B cell (primary cell): ENCODE data around the gene GAST. TPM values are rescaled to one million over a fixed set of nuclear protein-coding genes. Genes with fewer than 3 reads are reported as not detected.

Source experiments
- ATAC-seq: fragments of 200-7000 bp; cut with Tn5 transposase; one replicate; pipeline ENCODE4 v1.10.0; 2021; ENCODE audit warnings: low read depth, mild to moderate bottlenecking, moderate number of reproducible peaks, moderate library complexity
- CTCF ChIA-PET: fragments of 350-600 bp; sonication (Branson Sonifier 250); formaldehyde crosslinking; loops from one replicate; lab custom pipeline; 2021; ENCODE audit warnings: antibody characterized with exemption, inconsistent platforms; lab: Charles Lee
- POLR2A ChIA-PET: fragments of 350-600 bp; sonication (Branson Sonifier 250); formaldehyde crosslinking; loops from one replicate; lab custom pipeline; 2021; ENCODE audit warnings: antibody characterized with exemption; lab: Charles Lee
- DNase-seq: peaks from one replicate; pipeline ENCODE4 v3.0.0; 2013
- H2AFZ ChIP-seq: 2 replicates; pipeline ENCODE4 v1.6.1; 2012; ENCODE audit warnings: mild to moderate bottlenecking, low read depth, low read length; ENCODE audit not compliant: insufficient read depth, poor library complexity, severe bottlenecking
- H3K27ac ChIP-seq, 2 donors: 1 replicate in 1 of 2; 2 replicates in 1 of 2; pipeline ENCODE4 v1.5.1; 2012 to 2013; ENCODE audit warnings: low read length in 2 of 2, mild to moderate bottlenecking in 2 of 2, moderate library complexity in 1 of 2
- H3K27me3 ChIP-seq, 4 experiments: fragments of 200-600 bp in 1 of 4; sonication (generic) in 1 of 4; replicated peaks in 1 of 4; 1 replicate in 2 of 4; 2 replicates in 2 of 4; pipeline versions ENCODE4 v1.6.1 to v1.7.0; 2013 to 2016; ENCODE audit warnings: low read length in 3 of 4, mild to moderate bottlenecking in 2 of 4, mixed read lengths in 1 of 4, moderate library complexity in 1 of 4; ENCODE audit not compliant: insufficient read depth in 4 of 4, control insufficient read depth in 3 of 4; ENCODE audit errors: control extremely low read depth in 1 of 4
- H3K36me3 ChIP-seq, 2 experiments: replicated peaks in 1 of 2; 1 replicate in 1 of 2; 2 replicates in 1 of 2; pipeline versions ENCODE4 v1.6.1 to v1.7.1; 2013; ENCODE audit warnings: low read length in 1 of 2; ENCODE audit not compliant: insufficient read depth in 2 of 2, control insufficient read depth in 1 of 2; ENCODE audit errors: control extremely low read depth in 1 of 2, extremely low read depth in 1 of 2
- H3K4me1 ChIP-seq, 2 donors: fragments of 200-600 bp in 1 of 2; sonication (generic) in 1 of 2; 1 replicate in 1 of 2; 2 replicates in 1 of 2; pipeline versions ENCODE4 v1.5.1 to v1.6.1; 2013 to 2017; ENCODE audit warnings: low read length in 2 of 2; ENCODE audit not compliant: control insufficient read depth in 2 of 2, insufficient read depth in 2 of 2
- H3K4me2 ChIP-seq: replicated peaks from 2 replicates; pipeline ENCODE3; 2012; ENCODE audit warnings: mild to moderate bottlenecking, low read depth, low read length; ENCODE audit not compliant: poor library complexity, severe bottlenecking
- H3K4me3 ChIP-seq, 5 experiments: fragments of 200-600 bp in 1 of 5; sonication (generic) in 1 of 5; 1 replicate in 3 of 5; 2 replicates in 2 of 5; pipeline versions ENCODE4 v1.5.1 to v1.7.0; 2011 to 2016; ENCODE audit warnings: low read length in 4 of 5, mild to moderate bottlenecking in 4 of 5, low read depth in 2 of 5, control low read depth in 1 of 5, moderate library complexity in 1 of 5; ENCODE audit not compliant: insufficient read depth in 1 of 5; ENCODE audit errors: control extremely low read depth in 1 of 5, extremely low read depth in 1 of 5
- H3K79me2 ChIP-seq: fragments of 200-600 bp; sonication (generic); one replicate; pipeline ENCODE4 v1.6.0; 2016; ENCODE audit warnings: low read length; ENCODE audit not compliant: control insufficient read depth, insufficient read depth
- H3K9ac ChIP-seq: fragments of 200-600 bp; sonication (generic); 2 replicates; pipeline ENCODE4 v1.6.1; 2017; ENCODE audit warnings: mild to moderate bottlenecking, low read length, moderate library complexity
- H3K9me3 ChIP-seq, 3 donors: one replicate each; pipeline versions ENCODE4 v1.6.1 to v1.7.1; 2013; ENCODE audit warnings: low read length in 2 of 3; ENCODE audit not compliant: control insufficient read depth in 2 of 3, insufficient read depth in 1 of 3; ENCODE audit errors: control extremely low read depth in 1 of 3
- H4K20me1 ChIP-seq: 2 replicates; pipeline ENCODE4 v1.6.0; 2012; ENCODE audit warnings: mild to moderate bottlenecking, low read length; ENCODE audit not compliant: insufficient read depth, control insufficient read depth, poor library complexity, severe bottlenecking
- H3K27ac Mint-ChIP-seq: one replicate; pipeline ENCODE4 v1.8.0; 2021; ENCODE audit warnings: mixed read lengths
- H3K27me3 Mint-ChIP-seq: one replicate; pipeline ENCODE4 v1.8.0; 2021; ENCODE audit warnings: mixed read lengths
- H3K4me1 Mint-ChIP-seq: one replicate; pipeline ENCODE4 v1.8.0; 2021; ENCODE audit warnings: mixed read lengths
- H3K4me3 Mint-ChIP-seq: one replicate; pipeline ENCODE4 v1.8.0; 2021; ENCODE audit warnings: mixed read lengths
- H3K9me3 Mint-ChIP-seq: one replicate; pipeline ENCODE4 v1.8.0; 2022; ENCODE audit warnings: mixed read lengths; ENCODE audit not compliant: insufficient read depth
- CTCF ChIP-seq: fragments of 200-600 bp; IDR thresholded peaks from one replicate; pipeline ENCODE4 v1.8.0; 2022; ENCODE audit warnings: antibody characterized with exemption, mild to moderate bottlenecking
- EZH2 ChIP-seq: IDR thresholded peaks from 2 replicates; pipeline ENCODE4 v1.6.1; 2012; ENCODE audit warnings: borderline replicate concordance, low read depth, mild to moderate bottlenecking, moderate library complexity, low read length; ENCODE audit not compliant: insufficient read depth, poor library complexity, severe bottlenecking
- WGBS: methylation state at CpG from one replicate; pipeline ENCODE4 v1.1.5; 2013; ENCODE audit warnings: missing lambda C conversion rate; ENCODE audit not compliant: insufficient coverage; 5-methylcytosine and 5-hydroxymethylcytosine counted together
- intact Hi-C: fragments of 100-400 bp; cut with micrococcal nuclease; formaldehyde crosslinking; loops from one replicate; pipeline ENCODE4 v1.10.0; 2022
- polyA plus RNA-seq: library from polyadenylated mRNA; depleted of rRNA; stranded (reverse); fragments of >200 nt; gene quantifications from 2 replicates; pipeline ENCODE4 v1.2.3, GENCODE V29; 2012
- total RNA-seq, 2 donors: library from RNA; stranded (reverse); fragments of 120-200 nt in 1 of 2; gene quantifications; 1 replicate in 1 of 2; 2 replicates in 1 of 2; pipeline versions ENCODE4 v1.2.3 to v1.2.4, GENCODE V29; 2013 to 2022

GAST gene
- total and polyA plus RNA-seq, 2 donors (not counting 1 experiment from before 2014, with no cell fraction given) = not detected

GRCh38 chr17:41754066-41754465, 41.9 kb downstream of the GAST start:
- no peaks in the 10 kb centered on the region for H3K27me3 Mint-ChIP-seq
- peaks cover 0 to 40% of the 10 kb centered on the region in 2 experiments for H3K36me3 ChIP-seq
- CTCF ChIA-PET = no interaction called here

GRCh38 chr17:41758601-41759000, 46.5 kb downstream of the GAST start:
- Histone ChIP-seq H3K36me3 (peaks cover 0 to 69% of the 10 kb centered on the region in 2 experiments), H3K27me3 (no peaks in the 10 kb centered on the region), H2AFZ (no peak overlapping the region), H3K4me2 (no peak overlapping the region), H3K79me2 (no peaks in the 10 kb centered on the region), H4K20me1 (no peaks in the 10 kb centered on the region), H3K4me1 (peaks cover 4 to 16% of the 10 kb centered on the region in 2 donors), H3K9ac (no peak overlapping the region), H3K9me3 (no peaks in the 10 kb centered on the region), H3K4me3 (no peak overlapping the region), H3K27ac (no peak overlapping the region)
- no peak for ATAC-seq
- H3K9me3 Mint-ChIP-seq = no peaks in the 10 kb centered on the region
- H3K4me3 Mint-ChIP-seq = no peak overlapping the region
- ChIA-PET CTCF (interaction anchor here (0.7 to 1.5 kb wide), 3 partner anchors 28 to 133 kb away, joined by 3 to 5 read pairs (median 4); partner anchors contain the start of gene JUP), POLR2A (no interaction called here)
- WGBS = 94% methylated on average over 7 of the region's 9 CpGs
- H3K4me1 Mint-ChIP-seq = peaks cover 18% of the 10 kb centered on the region
- no peak for TF ChIP-seq EZH2
- no peak overlapping the region for H3K27ac Mint-ChIP-seq
- intact Hi-C loops = no loop called here
- no peak for DNase-seq
- H3K27me3 Mint-ChIP-seq = no peaks in the 10 kb centered on the region

More at GRCh38 chr17:41754066-41754465, 41.9 kb downstream of the GAST start:
- Mint-ChIP-seq H3K4me3 (no peak overlapping the region), H3K4me1 (no peaks in the 10 kb centered on the region), H3K9me3 (no peaks in the 10 kb centered on the region), H3K27ac (no peak overlapping the region)
- no peaks in the 10 kb centered on the region for H3K27me3 ChIP-seq
- POLR2A ChIA-PET = no interaction called here
- ATAC-seq (no peak), DNase-seq (no peak)
- intact Hi-C loops = no loop called here
- 96% methylated on average over 12 of the region's 12 CpGs for WGBS
- no peaks in the 10 kb centered on the region for H3K79me2 ChIP-seq
- no peaks in the 10 kb centered on the region for H3K9me3 ChIP-seq
- H4K20me1 ChIP-seq = no peaks in the 10 kb centered on the region
- no peak overlapping the region for H3K9ac ChIP-seq
- no peak overlapping the region for H3K4me3 ChIP-seq
- no peak overlapping the region for H3K27ac ChIP-seq
- no peak for TF ChIP-seq EZH2
- no peak for TF ChIP-seq CTCF
- H2AFZ ChIP-seq = no peak overlapping the region
- H3K4me2 ChIP-seq = no peak overlapping the region
- no peaks in the 10 kb centered on the region for H3K4me1 ChIP-seq
